ENCODE measurements around the gene ACSS1.

- TF ChIP-seq POLR2A (IDR thresholded peaks at IDR 0.05; ENCODE audit: low read length) (no peak), GATA1 (IDR thresholded peaks at IDR 0.05; ENCODE audit: low read depth, low read length) (no peak)
Measured at GRCh38 chr20:24964506-24964840, 93.5 kb downstream of the ACSS1 start.

All from erythroblast (primary cell).